Esophagus muscularis mucosa (tissue), 3 donors: ENCODE results near the gene LIX1.

Experiments used
- POLR2A ChIP-seq: fragments of 450-650 bp; IDR thresholded peaks from one replicate; pipeline ENCODE4 v1.6.1; 2017; ENCODE audit warnings: antibody characterized with exemption, moderate library complexity, mild to moderate bottlenecking, low read depth
- POLR2AphosphoS5 ChIP-seq, 2 donors: sonication (generic); formaldehyde crosslinking; IDR thresholded peaks; one replicate each; pipeline ENCODE4 v1.6.1; 2017; ENCODE audit warnings: antibody characterized with exemption in 2 of 2
- TF ChIP-seq, protein P1 (sequence below), 3 experiments: fragments of 200-600 bp in 2 of 3; fragments of 450-650 bp in 1 of 3; sonication (generic) in 2 of 3; IDR thresholded peaks; one replicate each; pipeline ENCODE4 v1.5.1; 2017 to 2019; ENCODE audit warnings: antibody characterized with exemption in 3 of 3, mild to moderate bottlenecking in 2 of 3, moderate library complexity in 1 of 3

DNA sequence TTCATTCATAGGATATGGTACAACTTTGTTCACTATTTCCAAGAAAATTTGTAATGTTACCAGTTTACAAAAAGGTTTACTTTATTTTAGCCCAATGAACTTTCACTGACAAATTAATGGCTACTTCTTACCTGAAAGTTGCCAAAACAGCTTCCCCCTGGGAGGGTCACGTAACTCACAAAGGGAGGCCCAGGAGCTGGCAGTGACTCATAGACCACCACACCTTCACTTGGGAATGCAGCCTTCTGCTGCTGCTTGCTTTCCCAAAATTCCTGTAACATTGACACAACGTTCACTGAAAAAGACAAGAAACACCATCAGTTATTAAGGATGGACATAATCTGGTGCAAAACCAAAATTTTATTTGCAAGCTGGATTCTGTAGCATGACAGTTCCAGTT, 18.1 kb downstream of the LIX1 start:
- TF ChIP-seq POLR2A = no peak
- TF ChIP-seq, protein P1, sequence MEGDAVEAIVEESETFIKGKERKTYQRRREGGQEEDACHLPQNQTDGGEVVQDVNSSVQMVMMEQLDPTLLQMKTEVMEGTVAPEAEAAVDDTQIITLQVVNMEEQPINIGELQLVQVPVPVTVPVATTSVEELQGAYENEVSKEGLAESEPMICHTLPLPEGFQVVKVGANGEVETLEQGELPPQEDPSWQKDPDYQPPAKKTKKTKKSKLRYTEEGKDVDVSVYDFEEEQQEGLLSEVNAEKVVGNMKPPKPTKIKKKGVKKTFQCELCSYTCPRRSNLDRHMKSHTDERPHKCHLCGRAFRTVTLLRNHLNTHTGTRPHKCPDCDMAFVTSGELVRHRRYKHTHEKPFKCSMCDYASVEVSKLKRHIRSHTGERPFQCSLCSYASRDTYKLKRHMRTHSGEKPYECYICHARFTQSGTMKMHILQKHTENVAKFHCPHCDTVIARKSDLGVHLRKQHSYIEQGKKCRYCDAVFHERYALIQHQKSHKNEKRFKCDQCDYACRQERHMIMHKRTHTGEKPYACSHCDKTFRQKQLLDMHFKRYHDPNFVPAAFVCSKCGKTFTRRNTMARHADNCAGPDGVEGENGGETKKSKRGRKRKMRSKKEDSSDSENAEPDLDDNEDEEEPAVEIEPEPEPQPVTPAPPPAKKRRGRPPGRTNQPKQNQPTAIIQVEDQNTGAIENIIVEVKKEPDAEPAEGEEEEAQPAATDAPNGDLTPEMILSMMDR (IDR thresholded peaks at IDR 0.05) = no peak
- no peak for TF ChIP-seq POLR2AphosphoS5 (IDR thresholded peaks at IDR 0.05)
